ENCODE measurements around the gene GALNT2. TPM values are rescaled to one million over a fixed set of nuclear protein-coding genes. Genes with fewer than 3 reads are reported as not detected.

Gene GALNT2
- total RNA-seq, 3 donors from 2014 or later = 29.5 to 59.1 (median 55.2) TPM

- intact Hi-C loops (cut with DNase I, micrococcal nuclease) = no loop called here
These were observed 75.7 kb downstream of the GALNT2 start for GRCh38 chr1:230142608-230143210.

GRCh38 chr1:230143534-230143933, 76.5 kb downstream of the GALNT2 start:
- H3K36me3 ChIP-seq (ENCODE audit: low read depth) = no peaks in the 10 kb centered on the region
- H3K4me1 ChIP-seq (ENCODE audit: low read depth) = peaks cover 4% of the 10 kb centered on the region
- no peaks in the 10 kb centered on the region for H3K9me3 ChIP-seq
- no peak overlapping the region for H3K4me3 ChIP-seq
- intact Hi-C loops (cut with DNase I, micrococcal nuclease) = no loop called here
- ATAC-seq (no peak), DNase-seq (no peak)
- TF ChIP-seq CTCF (IDR thresholded peaks at IDR 0.05) = no peak

More at GRCh38 chr1:230142608-230143210, 75.7 kb downstream of the GALNT2 start:
- Histone ChIP-seq H3K4me3 (no peak overlapping the region), H3K36me3 (ENCODE audit: low read depth) (no peaks in the 10 kb centered on the region), H3K9me3 (no peaks in the 10 kb centered on the region), H3K4me1 (ENCODE audit: low read depth) (peaks cover 1% of the 10 kb centered on the region)
- no peak for TF ChIP-seq CTCF (IDR thresholded peaks at IDR 0.05)
- ATAC-seq (no peak), DNase-seq (no peak)

- H3K4me1 ChIP-seq (ENCODE audit: low read depth) = peaks cover 10% of the 10 kb centered on the region
- ATAC-seq = no peak
These were observed 77.1 kb downstream of the GALNT2 start for GRCh38 chr1:230144010-230144614.

GRCh38 chr1:230144758-230145504, 77.9 kb downstream of the GALNT2 start:
- H3K4me1 ChIP-seq (ENCODE audit: low read depth) = peaks cover 11% of the 10 kb centered on the region
- H3K9me3 ChIP-seq = no peaks in the 10 kb centered on the region
- no peaks in the 10 kb centered on the region for H3K36me3 ChIP-seq (ENCODE audit: low read depth)
- DNase-seq (no peak), ATAC-seq (no peak)
- intact Hi-C loops (cut with DNase I, micrococcal nuclease) = no loop called here
- H3K4me3 ChIP-seq = no peak overlapping the region
- TF ChIP-seq CTCF (IDR thresholded peaks at IDR 0.05) = no peak

More at GRCh38 chr1:230144010-230144614, 77.1 kb downstream of the GALNT2 start:
- no peak for DNase-seq
- no peaks in the 10 kb centered on the region for H3K36me3 ChIP-seq (ENCODE audit: low read depth)
- H3K4me3 ChIP-seq = no peak overlapping the region
- H3K9me3 ChIP-seq = no peaks in the 10 kb centered on the region
- intact Hi-C loops (cut with DNase I, micrococcal nuclease) = no loop called here
- no peak for TF ChIP-seq CTCF (IDR thresholded peaks at IDR 0.05)

GRCh38 chr1:230145505-230145899, 78.5 kb downstream of the GALNT2 start:
- Histone ChIP-seq H3K36me3 (ENCODE audit: low read depth) (no peaks in the 10 kb centered on the region), H3K9me3 (no peaks in the 10 kb centered on the region), H3K4me1 (ENCODE audit: low read depth) (peaks cover 11% of the 10 kb centered on the region), H3K4me3 (no peak overlapping the region)
- no peak for TF ChIP-seq CTCF (IDR thresholded peaks at IDR 0.05)
- intact Hi-C loops (cut with DNase I, micrococcal nuclease) = no loop called here
- DNase-seq (no peak), ATAC-seq (no peak)

All from mucosa of descending colon (tissue), 3 donors.